CD4-positive, alpha-beta T cell treated with Interleukin-6 at 100 ng/mL for 8 hours (primary cell): ENCODE data around the gene DTNA.

Experiments used
- DNase-seq: peaks from one replicate; pipeline ENCODE4 v3.0.0-alpha.2; 2020; ENCODE audit warnings: mixed read lengths, low spot score

The DTNA gene

GRCh38 chr18:34936772-34937171 lies 226.7 kb downstream of the DTNA start:
- DNase-seq, result no peak

DNA sequence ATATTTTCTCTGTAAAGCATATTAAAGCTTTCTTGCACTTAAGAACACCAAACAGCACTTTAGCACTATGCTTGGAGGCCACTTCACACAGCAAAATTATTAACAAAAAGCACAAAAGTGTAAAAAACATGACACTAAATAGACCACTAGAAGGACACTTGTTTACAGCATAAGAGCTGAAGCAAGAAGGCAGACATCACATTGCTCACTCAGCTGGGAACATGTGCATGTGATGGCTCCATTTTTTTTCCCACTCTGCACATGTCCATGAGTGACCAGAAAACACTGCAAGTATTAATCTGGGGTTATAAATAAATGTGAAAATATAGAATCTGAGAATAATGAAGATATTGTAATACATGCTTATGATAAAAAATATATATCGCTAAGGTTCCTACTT lies 228.0 kb downstream of the DTNA start:
- no peak for DNase-seq
